ENCODE data around the gene MRGPRD.
"Not testable (repeated sequence)": the region's sequence is repeated elsewhere in the genome, so short reads cannot be mapped to it uniquely, and the experiment has no call there.

The MRGPRD gene

GRCh38 chr11:68973706-68974105 is 7.1 kb downstream of the MRGPRD start:
- H3K27ac ChIP-seq (ENCODE audit: low read length); H3K36me3 ChIP-seq (ENCODE audit: control insufficient read depth, low read depth, low read length); H3K4me1 ChIP-seq (ENCODE audit: control insufficient read depth, low read depth, low read length): not testable (repeated sequence)

GRCh38 chr11:68973219-68973618 is 7.6 kb downstream of the MRGPRD start:
- Histone ChIP-seq H3K9ac (ENCODE audit: low read length) (no peak overlapping the region), H3K27me3 (ENCODE audit: control insufficient read depth, insufficient read depth, low read length) (no peaks in the 10 kb centered on the region), H3K4me3 (ENCODE audit: low read length) (no peak overlapping the region), H3K9me3 (ENCODE audit: control insufficient read depth, low read depth, low read length) (no peaks in the 10 kb centered on the region), H3K36me3 (ENCODE audit: control insufficient read depth, low read depth, low read length) (no peaks in the 10 kb centered on the region), H3K27ac (ENCODE audit: low read length) (no peak overlapping the region), H3K4me1 (ENCODE audit: control insufficient read depth, low read depth, low read length) (no peaks in the 10 kb centered on the region)

More at GRCh38 chr11:68973706-68974105, 7.1 kb downstream of the MRGPRD start:
- H3K9me3 ChIP-seq (ENCODE audit: control insufficient read depth, low read depth, low read length); H3K9ac ChIP-seq (ENCODE audit: low read length); H3K4me3 ChIP-seq (ENCODE audit: low read length); H3K27me3 ChIP-seq (ENCODE audit: control insufficient read depth, insufficient read depth, low read length): not testable (repeated sequence)

GRCh38 chr11:68970921-68971636 is 9.7 kb downstream of the MRGPRD start:
- no peaks in the 10 kb centered on the region for H3K36me3 ChIP-seq (ENCODE audit: control insufficient read depth, low read depth, low read length)
- H3K9ac ChIP-seq (ENCODE audit: low read length): no peak overlapping the region
- no peaks in the 10 kb centered on the region for H3K4me1 ChIP-seq (ENCODE audit: control insufficient read depth, low read depth, low read length)
- no peaks in the 10 kb centered on the region for H3K27me3 ChIP-seq (ENCODE audit: control insufficient read depth, insufficient read depth, low read length)
- no peak overlapping the region for H3K27ac ChIP-seq (ENCODE audit: low read length)
- no peaks in the 10 kb centered on the region for H3K9me3 ChIP-seq (ENCODE audit: control insufficient read depth, low read depth, low read length)
- H3K4me3 ChIP-seq (ENCODE audit: low read length): no peak overlapping the region

- no peak overlapping the region for H3K4me3 ChIP-seq (ENCODE audit: low read length)
- H3K9ac ChIP-seq (ENCODE audit: low read length): no peak overlapping the region
- H3K4me1 ChIP-seq (ENCODE audit: control insufficient read depth, low read depth, low read length): no peaks in the 10 kb centered on the region
- no peaks in the 10 kb centered on the region for H3K36me3 ChIP-seq (ENCODE audit: control insufficient read depth, low read depth, low read length)
- no peak overlapping the region for H3K27ac ChIP-seq (ENCODE audit: low read length)
- no peaks in the 10 kb centered on the region for H3K27me3 ChIP-seq (ENCODE audit: control insufficient read depth, insufficient read depth, low read length)
- no peaks in the 10 kb centered on the region for H3K9me3 ChIP-seq (ENCODE audit: control insufficient read depth, low read depth, low read length)
These were observed 11.4 kb downstream of the MRGPRD start for GRCh38 chr11:68969386-68969785.

GRCh38 chr11:68968306-68969250 is 12.2 kb downstream of the MRGPRD start:
- Histone ChIP-seq H3K36me3 (ENCODE audit: control insufficient read depth, low read depth, low read length) (no peaks in the 10 kb centered on the region), H3K9ac (ENCODE audit: low read length) (no peak overlapping the region), H3K9me3 (ENCODE audit: control insufficient read depth, low read depth, low read length) (no peaks in the 10 kb centered on the region), H3K4me1 (ENCODE audit: control insufficient read depth, low read depth, low read length) (no peaks in the 10 kb centered on the region), H3K27me3 (ENCODE audit: control insufficient read depth, insufficient read depth, low read length) (no peaks in the 10 kb centered on the region), H3K27ac (ENCODE audit: low read length) (no peak overlapping the region), H3K4me3 (ENCODE audit: low read length) (no peak overlapping the region)

GRCh38 chr11:68966894-68967780 is 13.6 kb downstream of the MRGPRD start:
- no peaks in the 10 kb centered on the region for H3K36me3 ChIP-seq (ENCODE audit: control insufficient read depth, low read depth, low read length)
- no peak overlapping the region for H3K27ac ChIP-seq (ENCODE audit: low read length)
- H3K4me1 ChIP-seq (ENCODE audit: control insufficient read depth, low read depth, low read length): no peaks in the 10 kb centered on the region
- no peaks in the 10 kb centered on the region for H3K9me3 ChIP-seq (ENCODE audit: control insufficient read depth, low read depth, low read length)
- no peak overlapping the region for H3K9ac ChIP-seq (ENCODE audit: low read length)
- H3K4me3 ChIP-seq (ENCODE audit: low read length): no peak overlapping the region
- no peaks in the 10 kb centered on the region for H3K27me3 ChIP-seq (ENCODE audit: control insufficient read depth, insufficient read depth, low read length)

- Histone ChIP-seq H3K4me1 (ENCODE audit: control insufficient read depth, low read depth, low read length) (no peaks in the 10 kb centered on the region), H3K9ac (ENCODE audit: low read length) (no peak overlapping the region), H3K27ac (ENCODE audit: low read length) (no peak overlapping the region), H3K9me3 (ENCODE audit: control insufficient read depth, low read depth, low read length) (no peaks in the 10 kb centered on the region), H3K36me3 (ENCODE audit: control insufficient read depth, low read depth, low read length) (no peaks in the 10 kb centered on the region), H3K4me3 (ENCODE audit: low read length) (no peak overlapping the region), H3K27me3 (ENCODE audit: control insufficient read depth, insufficient read depth, low read length) (no peaks in the 10 kb centered on the region)
These were observed 14.6 kb downstream of the MRGPRD start for GRCh38 chr11:68965901-68966853.

- H3K27me3 ChIP-seq (ENCODE audit: control insufficient read depth, insufficient read depth, low read length): no peaks in the 10 kb centered on the region
- no peaks in the 10 kb centered on the region for H3K4me1 ChIP-seq (ENCODE audit: control insufficient read depth, low read depth, low read length)
- no peaks in the 10 kb centered on the region for H3K9me3 ChIP-seq (ENCODE audit: control insufficient read depth, low read depth, low read length)
- no peaks in the 10 kb centered on the region for H3K36me3 ChIP-seq (ENCODE audit: control insufficient read depth, low read depth, low read length)
- no peak overlapping the region for H3K4me3 ChIP-seq (ENCODE audit: low read length)
- no peak overlapping the region for H3K9ac ChIP-seq (ENCODE audit: low read length)
- H3K27ac ChIP-seq (ENCODE audit: low read length): no peak overlapping the region
These were observed 17.0 kb downstream of the MRGPRD start for GRCh38 chr11:68963779-68964178.

GRCh38 chr11:68962527-68963250 is 18.1 kb downstream of the MRGPRD start:
- no peak overlapping the region for H3K4me3 ChIP-seq (ENCODE audit: low read length)
- no peaks in the 10 kb centered on the region for H3K9me3 ChIP-seq (ENCODE audit: control insufficient read depth, low read depth, low read length)
- H3K27ac ChIP-seq (ENCODE audit: low read length): no peak overlapping the region
- H3K4me1 ChIP-seq (ENCODE audit: control insufficient read depth, low read depth, low read length): no peaks in the 10 kb centered on the region
- no peaks in the 10 kb centered on the region for H3K27me3 ChIP-seq (ENCODE audit: control insufficient read depth, insufficient read depth, low read length)
- no peak overlapping the region for H3K9ac ChIP-seq (ENCODE audit: low read length)
- no peaks in the 10 kb centered on the region for H3K36me3 ChIP-seq (ENCODE audit: control insufficient read depth, low read depth, low read length)

GRCh38 chr11:68961245-68961644 is 19.5 kb downstream of the MRGPRD start:
- Histone ChIP-seq H3K27me3 (ENCODE audit: control insufficient read depth, insufficient read depth, low read length) (no peaks in the 10 kb centered on the region), H3K9me3 (ENCODE audit: control insufficient read depth, low read depth, low read length) (no peaks in the 10 kb centered on the region), H3K36me3 (ENCODE audit: control insufficient read depth, low read depth, low read length) (no peaks in the 10 kb centered on the region), H3K4me3 (ENCODE audit: low read length) (no peak overlapping the region), H3K9ac (ENCODE audit: low read length) (no peak overlapping the region), H3K4me1 (ENCODE audit: control insufficient read depth, low read depth, low read length) (no peaks in the 10 kb centered on the region), H3K27ac (ENCODE audit: low read length) (no peak overlapping the region)
